PC-9 (cell line): Measurements from ENCODE around the gene SNX19.

Source experiments
- CTCF ChIP-seq: fragments of 200-600 bp; sonication (generic); conservative IDR thresholded peaks from 2 replicates; pipeline ENCODE4 v1.6.1; 2017; ENCODE audit warnings: mixed run types, antibody characterized with exemption, mild to moderate bottlenecking, moderate library complexity
- EZH2 ChIP-seq: fragments of 200-600 bp; sonication (generic); IDR thresholded peaks from 2 replicates; pipeline ENCODE4 v1.8.0; 2017; ENCODE audit warnings: antibody characterized with exemption, low read depth

- TF ChIP-seq CTCF (peak; percentile 81), EZH2 (no peak)
These were observed at the start of gene SNX19 for GRCh38 chr11:130916238-130916855.
